Cardiac muscle cell (in vitro differentiated cells and primary cell): ENCODE data around the gene FBLN2. TPM values are rescaled to one million over a fixed set of nuclear protein-coding genes. Genes with fewer than 3 reads are reported as not detected.

Experiments used
- DNase-seq, 2 donors: peaks; one replicate each; pipeline versions ENCODE4 v3.0.0 to v3.0.0-alpha.2; 2010 to 2017; ENCODE audit warnings: low read depth in 1 of 2, low spot score in 1 of 2
- H3K27ac ChIP-seq: fragments of 200-600 bp; sonication (generic); 2 replicates; pipeline ENCODE4 v1.5.1; 2016
- H3K27me3 ChIP-seq: fragments of 200-600 bp; sonication (generic); 2 replicates; pipeline ENCODE4 v1.6.0; 2016; ENCODE audit warnings: control low read depth
- H3K36me3 ChIP-seq: fragments of 200-600 bp; sonication (generic); 2 replicates; pipeline ENCODE4 v1.5.1; 2016; ENCODE audit warnings: control low read depth
- H3K4me1 ChIP-seq: fragments of 200-600 bp; sonication (generic); 2 replicates; pipeline ENCODE4 v1.8.1; 2017; ENCODE audit warnings: low read depth, mild to moderate bottlenecking, mixed run types
- H3K4me3 ChIP-seq: fragments of 200-600 bp; sonication (generic); 2 replicates; pipeline ENCODE4 v1.5.1; 2016; ENCODE audit warnings: mild to moderate bottlenecking
- H3K9me3 ChIP-seq: fragments of 200-600 bp; sonication (generic); 2 replicates; pipeline ENCODE4 v1.5.1; 2017; ENCODE audit warnings: low read depth, mild to moderate bottlenecking, control low read depth
- polyA plus RNA-seq: library from polyadenylated mRNA; unstranded; fragments of >200 nt; fragmentation: Nextera tagmentation; extraction: Ambion mirVana; gene quantifications from 2 replicates; pipeline ENCODE4 v1.2.1, GENCODE V29; 2016
- total RNA-seq: library from RNA; depleted of rRNA; stranded (reverse); fragments of >200 nt; gene quantifications from 2 replicates; pipeline ENCODE4 v1.2.3, GENCODE V29; 2016
- TF ChIP-seq, protein P1 (sequence below): IDR thresholded peaks from 2 replicates; pipeline ENCODE4 v1.5.1; 2012; ENCODE audit warnings: low read depth, mild to moderate bottlenecking, low read length

FBLN2 gene
- total and polyA plus RNA-seq, 2 experiments from 2014 or later = 19.3 to 42.4 TPM

- no peaks in the 10 kb centered on the region for H3K9me3 ChIP-seq
- H3K36me3 ChIP-seq = no peaks in the 10 kb centered on the region
- no peak for DNase-seq
- no peaks in the 10 kb centered on the region for H3K27me3 ChIP-seq
- no peak overlapping the region for H3K27ac ChIP-seq
- H3K4me1 ChIP-seq = no peaks in the 10 kb centered on the region
- TF ChIP-seq, protein P1, sequence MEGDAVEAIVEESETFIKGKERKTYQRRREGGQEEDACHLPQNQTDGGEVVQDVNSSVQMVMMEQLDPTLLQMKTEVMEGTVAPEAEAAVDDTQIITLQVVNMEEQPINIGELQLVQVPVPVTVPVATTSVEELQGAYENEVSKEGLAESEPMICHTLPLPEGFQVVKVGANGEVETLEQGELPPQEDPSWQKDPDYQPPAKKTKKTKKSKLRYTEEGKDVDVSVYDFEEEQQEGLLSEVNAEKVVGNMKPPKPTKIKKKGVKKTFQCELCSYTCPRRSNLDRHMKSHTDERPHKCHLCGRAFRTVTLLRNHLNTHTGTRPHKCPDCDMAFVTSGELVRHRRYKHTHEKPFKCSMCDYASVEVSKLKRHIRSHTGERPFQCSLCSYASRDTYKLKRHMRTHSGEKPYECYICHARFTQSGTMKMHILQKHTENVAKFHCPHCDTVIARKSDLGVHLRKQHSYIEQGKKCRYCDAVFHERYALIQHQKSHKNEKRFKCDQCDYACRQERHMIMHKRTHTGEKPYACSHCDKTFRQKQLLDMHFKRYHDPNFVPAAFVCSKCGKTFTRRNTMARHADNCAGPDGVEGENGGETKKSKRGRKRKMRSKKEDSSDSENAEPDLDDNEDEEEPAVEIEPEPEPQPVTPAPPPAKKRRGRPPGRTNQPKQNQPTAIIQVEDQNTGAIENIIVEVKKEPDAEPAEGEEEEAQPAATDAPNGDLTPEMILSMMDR = no peak
- H3K4me3 ChIP-seq = no peak overlapping the region
Observed at GRCh38 chr3:13683288-13683687, 134.4 kb downstream of the FBLN2 start.

- DNase-seq = no peak
- H3K27me3 ChIP-seq = no peaks in the 10 kb centered on the region
- TF ChIP-seq, protein P1 = no peak
- H3K36me3 ChIP-seq = no peaks in the 10 kb centered on the region
- no peak overlapping the region for H3K4me3 ChIP-seq
- no peak overlapping the region for H3K27ac ChIP-seq
- no peaks in the 10 kb centered on the region for H3K4me1 ChIP-seq
- no peaks in the 10 kb centered on the region for H3K9me3 ChIP-seq
Observed at GRCh38 chr3:13683772-13684171, 134.8 kb downstream of the FBLN2 start.

DNA sequence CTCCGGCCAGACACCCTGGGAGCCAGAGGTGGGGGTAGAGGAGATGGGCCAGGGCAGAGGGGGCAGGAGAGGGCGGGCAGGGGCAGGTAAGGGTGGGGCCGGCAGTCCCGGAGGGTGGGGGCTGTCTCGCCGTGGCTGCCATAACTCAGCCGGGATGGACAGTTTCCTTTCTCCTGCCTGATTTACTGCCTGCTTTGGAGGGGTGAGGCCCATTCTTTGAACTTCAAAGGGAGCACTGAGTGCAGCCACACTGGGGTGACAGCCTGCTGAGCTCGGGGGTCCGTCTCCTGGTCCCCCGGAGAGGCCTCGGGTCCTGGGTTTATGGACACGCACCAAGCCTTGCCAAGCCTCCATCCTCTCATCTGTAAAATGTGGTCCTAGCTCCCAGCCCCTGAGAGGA, 135.4 kb downstream of the FBLN2 start:
- DNase-seq = no peak
- no peaks in the 10 kb centered on the region for H3K9me3 ChIP-seq
- H3K36me3 ChIP-seq = no peaks in the 10 kb centered on the region
- H3K4me1 ChIP-seq = no peaks in the 10 kb centered on the region
- no peak overlapping the region for H3K4me3 ChIP-seq
- TF ChIP-seq, protein P1 = no peak
- no peak overlapping the region for H3K27ac ChIP-seq
- no peaks in the 10 kb centered on the region for H3K27me3 ChIP-seq

DNA sequence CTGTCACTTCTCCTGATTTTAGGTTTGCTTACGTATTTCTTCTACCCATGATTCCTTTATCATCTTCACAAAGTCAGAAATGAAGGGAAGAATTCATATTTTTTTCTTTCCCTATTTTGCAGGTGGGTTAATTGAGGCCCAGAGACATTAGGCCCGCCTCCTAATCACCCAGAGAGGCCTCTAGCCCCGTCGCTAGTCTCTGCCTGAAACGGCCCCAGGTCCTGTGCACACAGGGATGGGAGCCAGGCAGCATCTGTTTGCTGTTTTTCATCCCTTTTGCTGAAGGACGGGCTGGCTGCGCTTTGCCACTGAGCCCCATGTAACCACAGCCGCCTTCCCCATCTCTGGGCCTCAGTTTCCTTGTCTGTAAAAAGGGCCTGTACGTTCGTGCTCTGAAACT, 135.9 kb downstream of the FBLN2 start:
- no peak for DNase-seq
- Histone ChIP-seq H3K36me3 (no peaks in the 10 kb centered on the region), H3K4me1 (no peaks in the 10 kb centered on the region), H3K4me3 (no peak overlapping the region), H3K9me3 (no peaks in the 10 kb centered on the region), H3K27ac (no peak overlapping the region), H3K27me3 (no peaks in the 10 kb centered on the region)
- TF ChIP-seq, protein P1 = no peak

DNA sequence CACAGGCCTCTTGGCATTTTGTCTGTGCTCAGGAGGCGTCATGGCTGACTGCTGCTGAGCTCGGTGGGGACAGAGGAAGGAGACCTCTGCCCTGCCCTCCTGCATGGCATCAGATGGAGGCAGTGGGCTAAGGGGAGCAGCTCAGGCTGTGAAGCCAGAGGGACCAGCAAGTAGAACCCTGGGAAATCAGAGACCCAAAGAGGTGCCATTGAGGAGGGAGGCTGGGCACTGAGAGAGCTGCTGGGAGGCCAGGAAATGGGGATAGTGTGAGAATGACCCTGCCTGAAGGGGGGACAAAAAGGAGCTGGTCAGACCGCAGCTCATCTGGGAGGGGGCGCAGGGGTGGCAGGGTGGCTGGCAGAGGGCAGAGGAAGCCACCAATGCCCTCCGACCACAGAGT, 136.8 kb downstream of the FBLN2 start:
- Histone ChIP-seq H3K27ac (no peak overlapping the region), H3K4me1 (no peaks in the 10 kb centered on the region), H3K4me3 (no peak overlapping the region), H3K36me3 (no peaks in the 10 kb centered on the region), H3K27me3 (peaks cover 6% of the 10 kb centered on the region), H3K9me3 (no peaks in the 10 kb centered on the region)
- DNase-seq = no peak
- TF ChIP-seq, protein P1 = no peak
